KMS-11 (cell line): ENCODE results near the gene BACE1-AS.
"Not testable (repeated sequence)": the region's sequence is repeated elsewhere in the genome, so short reads cannot be mapped to it uniquely, and the experiment has no call there.

Source experiments
- H2AFZ ChIP-seq: fragments of 200-600 bp; sonication (generic); 2 replicates; pipeline ENCODE4 v1.6.1; 2016; ENCODE audit warnings: antibody characterized with exemption, mixed run types, low read depth
- H3K27ac ChIP-seq: fragments of 200-600 bp; sonication (generic); 2 replicates; pipeline ENCODE4 v1.6.1; 2016; ENCODE audit warnings: mild to moderate bottlenecking, mixed run types
- H3K27me3 ChIP-seq: fragments of 200-600 bp; sonication (generic); 2 replicates; pipeline ENCODE4 v1.6.1; 2017; ENCODE audit warnings: mild to moderate bottlenecking, low read depth, mixed run types, moderate library complexity; ENCODE audit not compliant: insufficient read depth
- H3K36me3 ChIP-seq: fragments of 200-600 bp; sonication (generic); 2 replicates; pipeline ENCODE4 v1.6.1; 2017; ENCODE audit warnings: mild to moderate bottlenecking, mixed run types; ENCODE audit not compliant: insufficient read depth
- H3K4me1 ChIP-seq: fragments of 200-600 bp; sonication (generic); 2 replicates; pipeline ENCODE4 v1.6.1; 2016; ENCODE audit warnings: mild to moderate bottlenecking, low read depth, mixed run types; ENCODE audit not compliant: poor library complexity, severe bottlenecking
- H3K4me2 ChIP-seq: fragments of 200-600 bp; sonication (generic); 2 replicates; pipeline ENCODE4 v1.7.0; 2016; ENCODE audit warnings: mild to moderate bottlenecking, mixed run types
- H3K4me3 ChIP-seq: fragments of 200-600 bp; sonication (generic); IDR thresholded peaks from 2 replicates; pipeline ENCODE4 v1.6.1; 2017; ENCODE audit warnings: low read depth, low read length, mixed read lengths; ENCODE audit not compliant: insufficient read depth
- H3K79me2 ChIP-seq: fragments of 200-600 bp; sonication (generic); 2 replicates; pipeline ENCODE4 v1.6.1; 2016; ENCODE audit warnings: low read depth, mixed run types; ENCODE audit not compliant: insufficient read depth
- H3K9ac ChIP-seq: fragments of 200-600 bp; sonication (generic); 2 replicates; pipeline ENCODE4 v1.6.1; 2016; ENCODE audit warnings: mild to moderate bottlenecking, mixed run types
- H4K20me1 ChIP-seq: fragments of 200-600 bp; sonication (generic); 2 replicates; pipeline ENCODE4 v1.6.1; 2016; ENCODE audit warnings: mild to moderate bottlenecking, mixed run types; ENCODE audit not compliant: insufficient read depth
- CTCF ChIP-seq: fragments of 200-600 bp; sonication (generic); conservative IDR thresholded peaks from 2 replicates; pipeline ENCODE4 v1.6.1; 2017; ENCODE audit warnings: low read depth, mild to moderate bottlenecking, antibody characterized with exemption, low read length, moderate library complexity, mixed read lengths

The BACE1-AS gene

DNA sequence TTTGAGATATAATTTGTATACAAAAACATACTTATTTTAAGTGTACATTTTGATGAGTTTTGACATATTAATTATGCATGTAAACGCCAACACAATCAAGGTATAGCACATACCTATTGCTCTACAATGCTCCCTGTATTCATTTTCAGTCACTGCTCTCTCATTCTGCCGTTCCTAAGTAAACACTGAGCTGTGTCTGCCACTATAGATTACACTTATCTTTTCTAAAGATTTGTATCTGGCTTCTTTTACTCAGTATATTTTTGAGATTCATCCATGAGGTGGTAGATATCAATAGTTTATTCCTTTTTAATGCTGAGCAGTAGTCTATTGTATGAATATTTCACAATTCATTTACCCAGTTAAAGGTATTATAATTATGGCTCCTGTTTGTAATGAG is 25.4 kb upstream of the BACE1-AS start:
- Histone ChIP-seq H3K79me2 (no peaks in the 10 kb centered on the region), H2AFZ (no peak overlapping the region), H3K36me3 (no peaks in the 10 kb centered on the region), H3K4me3 (no peak overlapping the region), H3K4me2 (no peak overlapping the region), H3K4me1 (no peaks in the 10 kb centered on the region), H3K27me3 (no peaks in the 10 kb centered on the region), H3K9ac (no peak overlapping the region), H4K20me1 (no peaks in the 10 kb centered on the region), H3K27ac (no peak overlapping the region)
- no peak for TF ChIP-seq CTCF

DNA sequence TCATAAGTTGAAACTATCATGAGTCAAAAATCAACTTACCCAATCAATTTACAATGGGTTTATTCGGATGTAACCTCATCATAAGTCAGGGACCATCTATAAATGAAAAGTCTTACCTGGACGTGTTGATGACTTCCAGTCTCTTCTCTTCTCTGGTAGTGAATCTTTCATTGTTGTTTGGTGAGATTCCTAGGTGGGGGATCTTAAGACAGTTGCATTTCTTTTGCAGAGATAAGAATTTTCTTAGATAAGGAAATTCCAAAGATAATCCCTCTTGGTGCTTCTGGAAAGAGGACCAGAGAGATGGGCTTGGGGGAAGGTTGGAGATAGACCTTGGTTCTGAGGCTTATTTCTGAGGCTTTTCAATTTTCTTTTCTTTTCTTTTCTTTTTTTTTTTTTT is 21.3 kb upstream of the BACE1-AS start:
- Histone ChIP-seq H3K27ac (no peak overlapping the region), H3K4me3 (no peak overlapping the region), H3K79me2 (no peaks in the 10 kb centered on the region), H3K4me2 (no peak overlapping the region), H3K27me3 (no peaks in the 10 kb centered on the region), H4K20me1 (no peaks in the 10 kb centered on the region), H3K36me3 (no peaks in the 10 kb centered on the region), H2AFZ (no peak overlapping the region), H3K9ac (no peak overlapping the region), H3K4me1 (no peaks in the 10 kb centered on the region)
- TF ChIP-seq CTCF = no peak

DNA sequence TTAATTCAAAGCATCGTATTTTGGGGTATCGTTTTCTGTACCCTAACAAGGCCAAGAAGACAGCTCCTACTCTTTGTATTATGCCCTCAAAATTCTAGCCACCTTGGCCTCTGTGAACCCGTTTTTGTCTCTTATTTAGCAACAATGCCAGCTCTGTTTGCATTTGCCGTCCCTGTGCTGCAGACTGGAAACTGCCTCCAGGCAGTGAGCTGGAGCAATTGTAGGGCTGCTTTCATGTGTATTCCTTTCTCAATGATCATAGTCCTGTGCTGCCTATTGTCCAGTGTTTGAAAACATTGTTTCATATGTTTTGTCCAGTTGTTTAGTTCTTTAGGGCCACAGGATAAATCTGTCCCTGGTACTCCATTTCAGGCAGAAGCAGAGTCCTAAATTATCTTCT is 19.9 kb upstream of the BACE1-AS start:
- Histone ChIP-seq H3K79me2 (no peaks in the 10 kb centered on the region), H3K27ac (no peak overlapping the region), H3K27me3 (no peaks in the 10 kb centered on the region), H3K4me1 (no peaks in the 10 kb centered on the region), H4K20me1 (no peaks in the 10 kb centered on the region), H3K9ac (no peak overlapping the region), H3K36me3 (no peaks in the 10 kb centered on the region), H2AFZ (no peak overlapping the region), H3K4me2 (no peak overlapping the region), H3K4me3 (no peak overlapping the region)
- TF ChIP-seq CTCF = no peak

GRCh38 chr11:117272175-117272574 is 19.0 kb upstream of the BACE1-AS start:
- H3K27me3 ChIP-seq, H3K27ac ChIP-seq, H2AFZ ChIP-seq, H3K4me3 ChIP-seq, H4K20me1 ChIP-seq, H3K36me3 ChIP-seq, H3K9ac ChIP-seq, H3K4me2 ChIP-seq, H3K4me1 ChIP-seq, H3K79me2 ChIP-seq: not testable (repeated sequence)

GRCh38 chr11:117273550-117274289 is 17.4 kb upstream of the BACE1-AS start:
- Histone ChIP-seq H3K4me2 (no peak overlapping the region), H2AFZ (no peak overlapping the region), H3K27ac (no peak overlapping the region), H4K20me1 (no peaks in the 10 kb centered on the region), H3K4me3 (no peak overlapping the region), H3K9ac (no peak overlapping the region), H3K4me1 (no peaks in the 10 kb centered on the region), H3K79me2 (no peaks in the 10 kb centered on the region), H3K36me3 (no peaks in the 10 kb centered on the region), H3K27me3 (no peaks in the 10 kb centered on the region)
- no peak for TF ChIP-seq CTCF
